ENCODE measurements around the gene AMHR2.
"Not testable (repeated sequence)": the region's sequence is repeated elsewhere in the genome, so short reads cannot be mapped to it uniquely, and the experiment has no call there.

AMHR2 gene

GRCh38 chr12:53418221-53418620 lies 5.4 kb upstream of the AMHR2 start:
- no peak for TF ChIP-seq CTCF (IDR thresholded peaks at IDR 0.05; ENCODE audit: extremely low read depth, insufficient read depth, missing control alignments)
- in situ Hi-C loops (cut with MboI; ENCODE audit: low pct_unique_long_range_greater_than_20kb, low sequenced_read_pairs, unreplicated experiment): no loop called here
- no peak for DNase-seq (ENCODE audit: low spot score)

- no peak for DNase-seq (ENCODE audit: low spot score)
- TF ChIP-seq CTCF (IDR thresholded peaks at IDR 0.05; ENCODE audit: extremely low read depth, insufficient read depth, missing control alignments): no peak
- in situ Hi-C loops (cut with MboI; ENCODE audit: low pct_unique_long_range_greater_than_20kb, low sequenced_read_pairs, unreplicated experiment): loop anchor here (5.0 kb wide), 1 partner anchor 67 kb away; no protein-coding TSS in a partner anchor
These were observed 3.9 kb upstream of the AMHR2 start for GRCh38 chr12:53419756-53420155.

- in situ Hi-C loops (cut with MboI; ENCODE audit: low pct_unique_long_range_greater_than_20kb, low sequenced_read_pairs, unreplicated experiment): loop anchor here (5.0 kb wide), 1 partner anchor 70 kb away; no protein-coding TSS in a partner anchor
- DNase-seq (ENCODE audit: low spot score): not testable (repeated sequence)
These were observed 1.4 kb upstream of the AMHR2 start for GRCh38 chr12:53422247-53422646.

GRCh38 chr12:53424626-53425514 lies 1.2 kb downstream of the AMHR2 start:
- no peak for DNase-seq (ENCODE audit: low spot score)
- TF ChIP-seq CTCF (IDR thresholded peaks at IDR 0.05; ENCODE audit: extremely low read depth, insufficient read depth, missing control alignments): no peak
- in situ Hi-C loops (cut with MboI; ENCODE audit: low pct_unique_long_range_greater_than_20kb, low sequenced_read_pairs, unreplicated experiment): loop anchor here (5.0 kb wide), 1 partner anchor 73 kb away; no protein-coding TSS in a partner anchor

GRCh38 chr12:53425515-53426150 lies 2.0 kb downstream of the AMHR2 start:
- in situ Hi-C loops (cut with MboI; ENCODE audit: low pct_unique_long_range_greater_than_20kb, low sequenced_read_pairs, unreplicated experiment): no loop called here
- DNase-seq (ENCODE audit: low spot score): no peak
- no peak for TF ChIP-seq CTCF (IDR thresholded peaks at IDR 0.05; ENCODE audit: extremely low read depth, insufficient read depth, missing control alignments)

GRCh38 chr12:53427905-53428594 lies 4.4 kb downstream of the AMHR2 start:
- no peak for DNase-seq (ENCODE audit: low spot score)
- in situ Hi-C loops (cut with MboI; ENCODE audit: low pct_unique_long_range_greater_than_20kb, low sequenced_read_pairs, unreplicated experiment): no loop called here
- TF ChIP-seq CTCF (IDR thresholded peaks at IDR 0.05; ENCODE audit: extremely low read depth, insufficient read depth, missing control alignments): no peak

Measured in GM13977 (cell line).